GM12878 (cell line): Measurements from ENCODE around the gene MRTFA.

Source experiments
- MYC ChIP-seq: IDR thresholded peaks from 2 replicates; pipeline ENCODE4 v1.6.1; 2011; ENCODE audit warnings: mild to moderate bottlenecking, low read length, moderate library complexity, inconsistent platforms; ENCODE audit not compliant: insufficient read depth, insufficient replicate concordance, insufficient read length, severe bottlenecking
- NR2C1 ChIP-seq: fragments of 450-650 bp; IDR thresholded peaks from 2 replicates; pipeline ENCODE4 v1.6.1; 2017; ENCODE audit warnings: antibody characterized with exemption, mild to moderate bottlenecking, moderate library complexity
- PBX3 ChIP-seq: IDR thresholded peaks from 2 replicates; pipeline ENCODE4 v1.6.1; 2011; ENCODE audit warnings: mild to moderate bottlenecking, low read depth, low read length, moderate library complexity; ENCODE audit not compliant: insufficient replicate concordance
- POLR2AphosphoS5 ChIP-seq: IDR thresholded peaks from 2 replicates; pipeline ENCODE4 v1.6.1; 2011; ENCODE audit warnings: mild to moderate bottlenecking, low read length, inconsistent platforms
- TAF1 ChIP-seq: IDR thresholded peaks from 2 replicates; pipeline ENCODE4 v1.6.1; 2011; ENCODE audit warnings: mild to moderate bottlenecking, low read depth, low read length, borderline replicate concordance

- TF ChIP-seq POLR2AphosphoS5 = no peak
- TF ChIP-seq MYC = no peak
- no peak for TF ChIP-seq NR2C1
- no peak for TF ChIP-seq PBX3
- no peak for TF ChIP-seq TAF1
Measured at GRCh38 chr22:40606306-40606705, 30.2 kb downstream of the MRTFA start.
